ENCODE measurements around the gene ANGPTL1.

Gene ANGPTL1

GRCh38 chr1:178847396-178847849, 23.5 kb downstream of the ANGPTL1 start:
- H4K20me1 ChIP-seq (ENCODE audit: insufficient read depth, low read length) = no peaks in the 10 kb centered on the region
- H2AFZ ChIP-seq (ENCODE audit: low read length) = no peak overlapping the region
- no peak for DNase-seq
- H3K36me3 ChIP-seq (replicated peaks; ENCODE audit: insufficient read depth, low read length) = no peaks in the 10 kb centered on the region
- no peak overlapping the region for H3K27ac ChIP-seq (ENCODE audit: low read length)
- H3K79me2 ChIP-seq (ENCODE audit: low read length) = no peaks in the 10 kb centered on the region
- no peaks in the 10 kb centered on the region for H3K9me2 ChIP-seq (replicated peaks; ENCODE audit: insufficient read depth, low read length)
- H3K9me3 ChIP-seq (replicated peaks; ENCODE audit: insufficient read depth, low read length) = no peaks in the 10 kb centered on the region
- H3K4me1 ChIP-seq (ENCODE audit: low read length) = no peaks in the 10 kb centered on the region
- TF ChIP-seq EZH2phosphoT487 (IDR thresholded peaks at IDR 0.05; ENCODE audit: low read length) = no peak
- no peak for TF ChIP-seq EZH2 (optimal IDR thresholded peaks at IDR 0.05; ENCODE audit: low read depth, low read length)
- TF ChIP-seq, protein P1, sequence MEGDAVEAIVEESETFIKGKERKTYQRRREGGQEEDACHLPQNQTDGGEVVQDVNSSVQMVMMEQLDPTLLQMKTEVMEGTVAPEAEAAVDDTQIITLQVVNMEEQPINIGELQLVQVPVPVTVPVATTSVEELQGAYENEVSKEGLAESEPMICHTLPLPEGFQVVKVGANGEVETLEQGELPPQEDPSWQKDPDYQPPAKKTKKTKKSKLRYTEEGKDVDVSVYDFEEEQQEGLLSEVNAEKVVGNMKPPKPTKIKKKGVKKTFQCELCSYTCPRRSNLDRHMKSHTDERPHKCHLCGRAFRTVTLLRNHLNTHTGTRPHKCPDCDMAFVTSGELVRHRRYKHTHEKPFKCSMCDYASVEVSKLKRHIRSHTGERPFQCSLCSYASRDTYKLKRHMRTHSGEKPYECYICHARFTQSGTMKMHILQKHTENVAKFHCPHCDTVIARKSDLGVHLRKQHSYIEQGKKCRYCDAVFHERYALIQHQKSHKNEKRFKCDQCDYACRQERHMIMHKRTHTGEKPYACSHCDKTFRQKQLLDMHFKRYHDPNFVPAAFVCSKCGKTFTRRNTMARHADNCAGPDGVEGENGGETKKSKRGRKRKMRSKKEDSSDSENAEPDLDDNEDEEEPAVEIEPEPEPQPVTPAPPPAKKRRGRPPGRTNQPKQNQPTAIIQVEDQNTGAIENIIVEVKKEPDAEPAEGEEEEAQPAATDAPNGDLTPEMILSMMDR (IDR thresholded peaks at IDR 0.05; ENCODE audit: low read length) = no peak
- H3F3A ChIP-seq (ENCODE audit: insufficient read depth, low read length) = no peaks in the 10 kb centered on the region
- H3K27me3 ChIP-seq (replicated peaks; ENCODE audit: insufficient read depth, low read length) = no peaks in the 10 kb centered on the region
- no peak overlapping the region for H3K9ac ChIP-seq (ENCODE audit: low read length)
- H3K4me2 ChIP-seq (ENCODE audit: low read depth, low read length) = no peak overlapping the region
- no peak overlapping the region for H3K4me3 ChIP-seq (ENCODE audit: low read length)

GRCh38 chr1:178846306-178846705, 24.6 kb downstream of the ANGPTL1 start:
- H3F3A ChIP-seq (ENCODE audit: insufficient read depth, low read length) = no peaks in the 10 kb centered on the region
- no peak overlapping the region for H3K27ac ChIP-seq (ENCODE audit: low read length)
- H3K4me3 ChIP-seq (ENCODE audit: low read length) = no peak overlapping the region
- H4K20me1 ChIP-seq (ENCODE audit: insufficient read depth, low read length) = no peaks in the 10 kb centered on the region
- no peaks in the 10 kb centered on the region for H3K9me2 ChIP-seq (replicated peaks; ENCODE audit: insufficient read depth, low read length)
- H3K36me3 ChIP-seq (replicated peaks; ENCODE audit: insufficient read depth, low read length) = no peaks in the 10 kb centered on the region
- TF ChIP-seq, protein P1 (IDR thresholded peaks at IDR 0.05; ENCODE audit: low read length) = no peak
- TF ChIP-seq EZH2 (optimal IDR thresholded peaks at IDR 0.05; ENCODE audit: low read depth, low read length) (no peak), EZH2phosphoT487 (IDR thresholded peaks at IDR 0.05; ENCODE audit: low read length) (no peak)
- no peaks in the 10 kb centered on the region for H3K4me1 ChIP-seq (ENCODE audit: low read length)
- no peak overlapping the region for H3K9ac ChIP-seq (ENCODE audit: low read length)
- no peaks in the 10 kb centered on the region for H3K79me2 ChIP-seq (ENCODE audit: low read length)
- H3K4me2 ChIP-seq (ENCODE audit: low read depth, low read length) = no peak overlapping the region
- no peak overlapping the region for H2AFZ ChIP-seq (ENCODE audit: low read length)
- H3K9me3 ChIP-seq (replicated peaks; ENCODE audit: insufficient read depth, low read length) = no peaks in the 10 kb centered on the region
- H3K27me3 ChIP-seq (replicated peaks; ENCODE audit: insufficient read depth, low read length) = no peaks in the 10 kb centered on the region
- DNase-seq = no peak

- Histone ChIP-seq H3K4me1 (ENCODE audit: low read length) (no peaks in the 10 kb centered on the region), H2AFZ (ENCODE audit: low read length) (no peak overlapping the region), H4K20me1 (ENCODE audit: insufficient read depth, low read length) (no peaks in the 10 kb centered on the region), H3K27me3 (replicated peaks; ENCODE audit: insufficient read depth, low read length) (no peaks in the 10 kb centered on the region), H3K4me3 (ENCODE audit: low read length) (no peak overlapping the region), H3K4me2 (ENCODE audit: low read depth, low read length) (no peak overlapping the region), H3K36me3 (replicated peaks; ENCODE audit: insufficient read depth, low read length) (no peaks in the 10 kb centered on the region), H3K9ac (ENCODE audit: low read length) (no peak overlapping the region), H3K9me2 (replicated peaks; ENCODE audit: insufficient read depth, low read length) (no peaks in the 10 kb centered on the region), H3F3A (ENCODE audit: insufficient read depth, low read length) (no peaks in the 10 kb centered on the region), H3K9me3 (replicated peaks; ENCODE audit: insufficient read depth, low read length) (no peaks in the 10 kb centered on the region), H3K79me2 (ENCODE audit: low read length) (no peaks in the 10 kb centered on the region), H3K27ac (ENCODE audit: low read length) (no peak overlapping the region)
- DNase-seq = no peak
- no peak for TF ChIP-seq EZH2 (optimal IDR thresholded peaks at IDR 0.05; ENCODE audit: low read depth, low read length)
- TF ChIP-seq EZH2phosphoT487 (IDR thresholded peaks at IDR 0.05; ENCODE audit: low read length) = no peak
- TF ChIP-seq, protein P1 (IDR thresholded peaks at IDR 0.05; ENCODE audit: low read length) = no peak
Observed at GRCh38 chr1:178844436-178844835, 26.4 kb downstream of the ANGPTL1 start.

All from MM.1S (cell line).